Fibroblast of skin of right biceps (primary cell): Measurements from ENCODE around the gene MYBPHL.

Experiments used
- DNase-seq: peaks from one replicate; pipeline ENCODE4 v3.0.0-alpha.2; 2013

MYBPHL gene

DNA sequence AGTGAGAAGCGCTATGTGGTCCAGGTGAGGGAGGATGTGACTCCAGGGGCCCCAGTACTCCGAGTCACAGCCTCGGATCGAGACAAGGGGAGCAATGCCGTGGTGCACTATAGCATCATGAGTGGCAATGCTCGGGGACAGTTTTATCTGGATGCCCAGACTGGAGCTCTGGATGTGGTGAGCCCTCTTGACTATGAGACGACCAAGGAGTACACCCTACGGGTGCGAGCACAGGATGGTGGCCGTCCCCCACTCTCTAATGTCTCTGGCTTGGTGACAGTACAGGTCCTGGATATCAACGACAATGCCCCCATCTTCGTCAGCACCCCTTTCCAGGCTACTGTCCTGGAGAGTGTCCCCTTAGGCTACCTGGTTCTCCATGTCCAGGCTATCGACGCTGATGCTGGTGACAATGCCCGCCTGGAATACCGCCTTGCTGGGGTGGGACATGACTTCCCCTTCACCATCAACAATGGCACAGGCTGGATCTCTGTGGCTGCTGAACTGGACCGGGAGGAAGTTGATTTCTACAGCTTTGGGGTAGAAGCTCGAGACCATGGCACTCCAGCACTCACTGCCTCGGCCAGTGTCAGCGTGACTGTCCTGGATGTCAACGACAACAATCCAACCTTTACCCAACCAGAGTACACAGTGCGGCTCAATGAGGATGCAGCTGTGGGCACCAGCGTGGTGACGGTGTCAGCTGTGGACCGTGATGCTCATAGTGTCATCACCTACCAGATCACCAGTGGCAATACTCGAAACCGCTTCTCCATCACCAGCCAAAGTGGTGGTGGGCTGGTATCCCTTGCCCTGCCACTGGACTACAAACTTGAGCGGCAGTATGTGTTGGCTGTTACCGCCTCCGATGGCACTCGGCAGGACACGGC is 55.3 kb downstream of the MYBPHL start:
- DNase-seq, result no peak

- DNase-seq, result no peak
These were observed 56.1 kb downstream of the MYBPHL start for GRCh38 chr1:109250454-109251276.

DNA sequence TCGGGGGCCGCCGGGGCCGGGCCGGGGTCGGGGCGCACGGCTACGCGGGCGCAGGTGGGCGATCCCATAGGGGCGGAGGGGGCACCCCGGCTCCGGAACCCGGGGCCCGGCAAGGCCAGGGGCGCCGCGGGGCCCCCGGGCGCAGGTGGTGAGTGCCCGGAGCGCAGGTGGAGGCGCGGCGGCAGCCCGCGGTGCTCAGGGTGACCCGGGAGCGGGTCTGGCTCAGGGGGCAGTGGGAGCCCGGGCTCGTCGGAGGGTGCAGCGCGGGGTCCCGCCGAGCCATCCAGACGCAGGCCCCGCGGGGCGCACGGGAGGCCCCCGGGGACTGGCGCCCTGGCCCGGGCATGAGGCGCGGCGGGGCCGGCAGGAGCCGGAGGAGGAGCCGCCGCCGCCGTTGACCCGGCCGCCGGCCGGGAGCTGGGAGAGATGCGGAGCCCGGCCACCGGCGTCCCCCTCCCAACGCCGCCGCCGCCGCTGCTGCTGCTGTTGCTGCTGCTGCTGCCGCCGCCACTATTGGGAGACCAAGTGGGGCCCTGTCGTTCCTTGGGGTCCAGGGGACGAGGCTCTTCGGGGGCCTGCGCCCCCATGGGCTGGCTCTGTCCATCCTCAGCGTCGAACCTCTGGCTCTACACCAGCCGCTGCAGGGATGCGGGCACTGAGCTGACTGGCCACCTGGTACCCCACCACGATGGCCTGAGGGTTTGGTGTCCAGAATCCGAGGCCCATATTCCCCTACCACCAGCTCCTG is 57.0 kb downstream of the MYBPHL start:
- DNase-seq, result no peak

DNA sequence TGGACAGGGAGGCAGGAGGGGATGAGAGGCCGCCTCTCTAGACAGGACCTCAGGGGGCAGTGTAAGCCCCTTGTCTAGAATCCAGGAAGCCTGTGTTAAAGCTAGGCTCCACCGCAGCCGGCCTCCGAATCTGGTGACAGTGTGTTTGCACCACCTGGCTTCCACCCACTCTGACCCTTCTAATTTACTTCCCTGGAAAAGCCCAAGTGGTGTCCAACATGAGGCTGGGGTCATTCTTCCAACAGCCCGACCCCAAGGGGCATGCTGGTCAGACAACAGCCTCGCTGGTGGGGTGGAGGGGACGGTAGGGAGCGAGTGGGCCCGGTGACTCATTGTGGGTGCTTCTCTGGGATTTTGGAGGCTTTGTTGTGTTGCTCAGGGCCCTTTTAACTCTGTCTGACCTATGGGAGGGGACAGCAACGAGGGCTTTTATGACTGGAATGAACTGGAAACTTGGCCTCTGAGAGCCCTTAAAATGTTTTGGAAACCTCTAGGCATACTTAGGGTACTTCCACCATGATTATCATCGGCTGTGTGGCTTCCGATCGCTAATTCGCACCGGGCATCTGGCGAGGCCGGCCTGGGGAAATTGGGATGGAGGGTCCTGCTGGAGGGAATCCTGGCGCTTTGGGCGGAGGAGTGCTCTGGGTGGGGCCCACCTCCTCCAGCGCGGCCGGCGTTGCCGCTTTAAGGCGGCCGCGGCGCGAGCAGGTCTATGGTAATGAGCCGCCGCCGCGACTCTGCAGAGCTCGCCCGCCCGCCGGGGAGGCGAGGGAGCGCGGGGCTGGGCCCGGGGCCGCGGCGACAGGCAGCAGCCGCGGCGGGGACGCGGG is 57.8 kb downstream of the MYBPHL start, which contains the start of gene CELSR2:
Gene CELSR2 (plus strand): TSS at position 743 of the 833 bp plus-strand sequence. CDS start 541 bp downstream, outside the sequence.
- peak; percentile 67 for DNase-seq

DNA sequence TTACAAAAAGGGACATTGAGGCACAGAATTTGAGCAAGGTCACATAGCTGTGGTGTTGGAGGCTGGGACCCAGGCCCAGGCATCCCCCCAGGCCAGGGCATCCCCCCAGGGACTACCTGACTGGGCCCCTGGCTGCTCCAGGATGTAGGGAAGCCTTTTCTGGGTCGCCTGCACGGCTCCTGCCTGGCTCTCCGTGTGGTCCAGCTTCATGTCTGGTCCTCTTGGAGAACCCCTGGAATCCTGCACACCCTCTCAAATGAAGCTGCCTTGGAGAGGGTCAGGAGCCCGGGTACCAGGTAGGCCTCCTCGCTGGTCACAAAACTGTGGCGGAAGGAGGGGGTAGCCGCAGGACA is 58.4 kb downstream of the MYBPHL start:
- DNase-seq, result no peak

GRCh38 chr1:109247401-109248365 is 59.1 kb downstream of the MYBPHL start:
- no peak for DNase-seq

- DNase-seq, result no peak
These were observed 60.7 kb downstream of the MYBPHL start for GRCh38 chr1:109246141-109246551.

GRCh38 chr1:109243860-109244552 is 62.8 kb downstream of the MYBPHL start:
- DNase-seq, result no peak

GRCh38 chr1:109243221-109243620 is 63.6 kb downstream of the MYBPHL start:
- no peak for DNase-seq

DNA sequence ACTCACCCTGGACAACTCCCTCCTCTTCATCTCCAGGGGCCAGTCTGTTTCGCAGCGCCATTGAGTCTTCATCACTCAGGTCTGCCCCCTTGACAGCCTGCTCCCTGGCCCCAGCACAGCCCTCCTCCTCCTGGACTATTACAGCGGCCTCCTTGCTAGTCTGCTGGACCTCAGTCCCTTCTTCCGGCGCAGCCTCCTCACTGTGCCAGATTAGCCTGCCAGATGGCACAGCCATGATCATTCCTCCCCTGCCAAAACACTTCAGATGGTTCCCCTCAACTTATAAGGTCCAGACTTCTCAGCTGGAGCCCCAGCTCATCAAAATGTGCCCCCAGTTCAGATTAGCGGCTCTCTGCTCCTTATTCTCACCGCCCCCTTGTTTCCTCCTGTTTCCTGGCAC is 64.4 kb downstream of the MYBPHL start:
- no peak for DNase-seq
